ENCODE data around the gene DSCAM.

DSCAM gene

GRCh38 chr21:40490408-40490807, 356.6 kb downstream of the DSCAM start:
- no peak for DNase-seq (ENCODE audit: low read depth)
- no peak for TF ChIP-seq CTCF (conservative IDR thresholded peaks at IDR 0.05; ENCODE audit: low read depth, low read length)
- H3K4me3 ChIP-seq (ENCODE audit: low read depth, low read length) = no peak overlapping the region

GRCh38 chr21:40489001-40489400, 358.0 kb downstream of the DSCAM start:
- no peak overlapping the region for H3K4me3 ChIP-seq (ENCODE audit: low read depth, low read length)
- no peak for TF ChIP-seq CTCF (conservative IDR thresholded peaks at IDR 0.05; ENCODE audit: low read depth, low read length)
- DNase-seq (ENCODE audit: low read depth) = no peak

- H3K4me3 ChIP-seq (ENCODE audit: low read depth, low read length) = no peak overlapping the region
- DNase-seq (ENCODE audit: low read depth) = no peak
- no peak for TF ChIP-seq CTCF (conservative IDR thresholded peaks at IDR 0.05; ENCODE audit: low read depth, low read length)
Observed at GRCh38 chr21:40481764-40482163, 365.2 kb downstream of the DSCAM start.

- no peak for DNase-seq (ENCODE audit: low read depth)
- no peak for TF ChIP-seq CTCF (conservative IDR thresholded peaks at IDR 0.05; ENCODE audit: low read depth, low read length)
- H3K4me3 ChIP-seq (ENCODE audit: low read depth, low read length) = no peak overlapping the region
Observed at GRCh38 chr21:40474513-40474912, 372.4 kb downstream of the DSCAM start.

- no peak overlapping the region for H3K4me3 ChIP-seq (ENCODE audit: low read depth, low read length)
- no peak for TF ChIP-seq CTCF (conservative IDR thresholded peaks at IDR 0.05; ENCODE audit: low read depth, low read length)
- DNase-seq (ENCODE audit: low read depth) = no peak
Observed at GRCh38 chr21:40472013-40472412, 374.9 kb downstream of the DSCAM start.

GRCh38 chr21:40471103-40471502, 375.9 kb downstream of the DSCAM start:
- H3K4me3 ChIP-seq (ENCODE audit: low read depth, low read length) = no peak overlapping the region
- no peak for TF ChIP-seq CTCF (conservative IDR thresholded peaks at IDR 0.05; ENCODE audit: low read depth, low read length)
- no peak for DNase-seq (ENCODE audit: low read depth)

- no peak overlapping the region for H3K4me3 ChIP-seq (ENCODE audit: low read depth, low read length)
- TF ChIP-seq CTCF (conservative IDR thresholded peaks at IDR 0.05; ENCODE audit: low read depth, low read length) = no peak
- DNase-seq (ENCODE audit: low read depth) = peak; percentile 4
Observed at GRCh38 chr21:40466893-40467483, 380.0 kb downstream of the DSCAM start.
